DOHH2 (cell line): ENCODE results near the gene ALG11.

ENCODE experiments used
- H3F3A ChIP-seq: fragments of 200-600 bp; sonication (generic), shearing (Covaris generic); 2 replicates; pipeline ENCODE4 v1.6.0; 2016; ENCODE audit warnings: antibody characterized with exemption, mild to moderate bottlenecking; ENCODE audit not compliant: control insufficient read depth, insufficient read depth
- H3K27ac ChIP-seq: fragments of 200-600 bp; sonication (generic); 2 replicates; pipeline ENCODE4 v1.5.1; 2014; ENCODE audit warnings: low read depth, mild to moderate bottlenecking, low read length, moderate library complexity
- H3K27me3 ChIP-seq: fragments of 200-600 bp; sonication (generic); 2 replicates; pipeline ENCODE4 v1.6.1; 2014; ENCODE audit warnings: mild to moderate bottlenecking, low read length, mixed read lengths; ENCODE audit not compliant: control insufficient read depth
- H3K36me3 ChIP-seq: fragments of 200-600 bp; sonication (generic); 2 replicates; pipeline ENCODE4 v1.6.1; 2014; ENCODE audit warnings: mild to moderate bottlenecking, low read length, moderate library complexity, mixed read lengths; ENCODE audit not compliant: control insufficient read depth
- H3K4me1 ChIP-seq: fragments of 200-600 bp; sonication (generic); 2 replicates; pipeline ENCODE4 v1.6.1; 2014; ENCODE audit warnings: mild to moderate bottlenecking, low read length, mixed read lengths; ENCODE audit not compliant: control insufficient read depth
- H3K4me2 ChIP-seq: fragments of 200-600 bp; sonication (generic); 2 replicates; pipeline ENCODE4 v1.6.0; 2014; ENCODE audit warnings: mild to moderate bottlenecking, low read length, moderate library complexity
- H3K4me3 ChIP-seq: fragments of 200-600 bp; sonication (generic); 2 replicates; pipeline ENCODE4 v1.5.1; 2014; ENCODE audit warnings: mild to moderate bottlenecking, low read length, mixed read lengths
- H3K79me2 ChIP-seq: fragments of 200-600 bp; sonication (generic); 2 replicates; pipeline ENCODE4 v1.6.1; 2014; ENCODE audit warnings: mild to moderate bottlenecking, low read length, mixed read lengths; ENCODE audit not compliant: control insufficient read depth
- H3K9me2 ChIP-seq: fragments of 200-600 bp; sonication (generic); replicated peaks from 2 replicates; pipeline ENCODE4 v1.6.1; 2014; ENCODE audit warnings: mild to moderate bottlenecking, low read length, mixed read lengths; ENCODE audit not compliant: control insufficient read depth
- H3K9me3 ChIP-seq: fragments of 200-600 bp; sonication (generic); 2 replicates; pipeline ENCODE4 v1.6.1; 2014; ENCODE audit warnings: antibody characterized with exemption, low read length, mixed read lengths; ENCODE audit not compliant: control insufficient read depth, insufficient read depth
- H4K20me1 ChIP-seq: fragments of 200-600 bp; sonication (generic); 2 replicates; pipeline ENCODE4 v1.6.0; 2014; ENCODE audit warnings: low read depth, mild to moderate bottlenecking, antibody characterized with exemption, low read length, moderate library complexity; ENCODE audit not compliant: control insufficient read depth, insufficient read depth
- CTCF ChIP-seq: fragments of 200-600 bp; sonication (generic); IDR thresholded peaks from one replicate; pipeline ENCODE4 v1.5.1; 2014; ENCODE audit warnings: antibody characterized with exemption, mild to moderate bottlenecking, low read depth, low read length; ENCODE audit not compliant: poor library complexity, severe bottlenecking
- EZH2phosphoT487 ChIP-seq: fragments of 200-600 bp; sonication (generic); IDR thresholded peaks from 2 replicates; pipeline ENCODE4 v1.6.1; 2017; ENCODE audit warnings: borderline replicate concordance, mild to moderate bottlenecking, antibody characterized with exemption, low read length, moderate library complexity, mixed read lengths

ALG11 gene

GRCh38 chr13:52001120-52001731, 11.0 kb upstream of the ALG11 start:
- H3K27me3 ChIP-seq: peaks cover 32% of the 10 kb centered on the region
- no peaks in the 10 kb centered on the region for H3K79me2 ChIP-seq
- H4K20me1 ChIP-seq: no peaks in the 10 kb centered on the region
- no peaks in the 10 kb centered on the region for H3K9me2 ChIP-seq
- no peaks in the 10 kb centered on the region for H3K4me1 ChIP-seq
- H3K4me2 ChIP-seq: no peak overlapping the region
- no peaks in the 10 kb centered on the region for H3K9me3 ChIP-seq
- TF ChIP-seq CTCF (peak; percentile 72), EZH2phosphoT487 (no peak)
- no peak overlapping the region for H3K27ac ChIP-seq
- H3K4me3 ChIP-seq: no peak overlapping the region
- no peaks in the 10 kb centered on the region for H3K36me3 ChIP-seq
- H3F3A ChIP-seq: no peaks in the 10 kb centered on the region

DNA sequence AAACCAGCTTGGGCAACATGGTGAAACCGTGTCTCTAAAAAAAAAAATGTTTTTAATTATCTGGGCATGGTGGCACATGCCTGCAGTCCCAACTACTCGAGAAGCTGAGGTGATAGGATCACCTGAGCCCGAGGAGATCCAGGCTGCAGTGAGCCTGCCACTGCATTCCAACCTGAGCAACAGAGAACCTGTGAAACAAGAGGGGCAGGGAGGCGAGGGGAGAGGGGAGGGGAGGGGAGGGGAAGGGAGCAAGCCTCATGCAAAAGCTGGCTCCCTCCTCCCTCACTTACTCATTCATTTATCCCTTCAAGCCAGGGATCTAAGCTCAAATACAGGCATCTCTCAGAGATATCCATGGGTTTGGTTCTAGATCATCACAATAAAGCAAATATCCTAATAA, 9.8 kb upstream of the ALG11 start:
- Histone ChIP-seq H3K9me2 (no peaks in the 10 kb centered on the region), H3K4me2 (no peak overlapping the region), H3K27me3 (peaks cover 29% of the 10 kb centered on the region), H3K36me3 (no peaks in the 10 kb centered on the region), H3F3A (no peaks in the 10 kb centered on the region), H3K27ac (no peak overlapping the region), H4K20me1 (no peaks in the 10 kb centered on the region), H3K4me3 (no peak overlapping the region), H3K4me1 (no peaks in the 10 kb centered on the region), H3K9me3 (no peaks in the 10 kb centered on the region), H3K79me2 (no peaks in the 10 kb centered on the region)
- no peak for TF ChIP-seq CTCF
- no peak for TF ChIP-seq EZH2phosphoT487

DNA sequence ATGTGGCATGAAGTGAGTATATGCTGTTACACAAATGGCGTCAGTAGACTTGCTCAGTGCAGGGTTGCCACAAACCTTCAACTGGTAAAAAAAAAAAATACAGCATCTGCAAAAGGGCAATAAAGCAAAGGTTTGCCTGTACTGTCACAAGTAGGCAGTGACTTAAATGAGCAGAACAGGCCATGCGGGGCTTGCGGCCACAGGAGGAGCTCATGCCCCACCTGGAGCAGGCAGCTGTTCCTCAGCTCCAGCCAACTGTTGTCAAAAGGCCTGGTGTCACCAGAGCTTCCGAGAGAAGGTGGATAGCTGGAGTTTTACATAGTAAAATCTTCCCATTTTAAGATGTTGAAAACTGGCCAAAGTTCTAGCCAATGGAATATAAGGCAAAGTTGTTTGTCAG, 8.7 kb upstream of the ALG11 start:
- TF ChIP-seq CTCF (no peak), EZH2phosphoT487 (no peak)
- no peaks in the 10 kb centered on the region for H4K20me1 ChIP-seq
- no peaks in the 10 kb centered on the region for H3K4me1 ChIP-seq
- no peak overlapping the region for H3K4me2 ChIP-seq
- no peak overlapping the region for H3K27ac ChIP-seq
- no peaks in the 10 kb centered on the region for H3K36me3 ChIP-seq
- no peaks in the 10 kb centered on the region for H3F3A ChIP-seq
- H3K4me3 ChIP-seq: no peak overlapping the region
- peaks cover 27% of the 10 kb centered on the region for H3K27me3 ChIP-seq
- H3K9me2 ChIP-seq: no peaks in the 10 kb centered on the region
- H3K9me3 ChIP-seq: no peaks in the 10 kb centered on the region
- H3K79me2 ChIP-seq: no peaks in the 10 kb centered on the region
